NCI-H146 (cell line): ENCODE measurements around the gene EIF3J.

Experiments
- DNase-seq: peaks from one replicate; lab custom pipeline; 2025; lab: John Stamatoyannopoulos, UW

Gene EIF3J

GRCh38 chr15:44595246-44595645, 58.3 kb downstream of the EIF3J start:
- DNase-seq = no peak

GRCh38 chr15:44595656-44596510, 58.9 kb downstream of the EIF3J start:
- no peak for DNase-seq

- no peak for DNase-seq
Measured at GRCh38 chr15:44596511-44597010, 59.6 kb downstream of the EIF3J start.

GRCh38 chr15:44598066-44598465, 61.1 kb downstream of the EIF3J start:
- no peak for DNase-seq

- DNase-seq = no peak
Measured at GRCh38 chr15:44598892-44599291, 61.9 kb downstream of the EIF3J start.

- no peak for DNase-seq
Measured at GRCh38 chr15:44603126-44603525, 66.2 kb downstream of the EIF3J start.

- no peak for DNase-seq
Measured at GRCh38 chr15:44606740-44607139, 69.8 kb downstream of the EIF3J start.
